Right atrium auricular region (tissue), 2 donors: Measurements from ENCODE around the gene ARHGAP42. TPM values are rescaled to one million over a fixed set of nuclear protein-coding genes. Genes with fewer than 3 reads are reported as not detected.

Experiments
- DNase-seq: peaks from one replicate; pipeline ENCODE4 v3.0.0-alpha.2; 2019; ENCODE audit warnings: low spot score
- H3K27ac ChIP-seq, 2 donors: fragments of 200-600 bp; sonication (generic); 1 replicate in 1 of 2; 2 replicates in 1 of 2; pipeline ENCODE4 v1.5.1; 2016 to 2019
- H3K27me3 ChIP-seq, 2 donors: fragments of 200-600 bp; sonication (generic); one replicate each; pipeline versions ENCODE4 v1.5.1 to v1.6.0; 2017 to 2019
- H3K36me3 ChIP-seq: fragments of 200-600 bp; sonication (generic); one replicate; pipeline ENCODE4 v1.5.1; 2016
- H3K4me1 ChIP-seq, 2 donors: fragments of 200-600 bp; sonication (generic); one replicate each; pipeline versions ENCODE4 v1.5.1 to v1.6.0; 2017 to 2019
- H3K4me3 ChIP-seq, 2 donors: fragments of 200-600 bp; sonication (generic); 1 replicate in 1 of 2; 2 replicates in 1 of 2; pipeline ENCODE4 v1.5.1; 2017 to 2019; ENCODE audit warnings: mild to moderate bottlenecking in 1 of 2, moderate library complexity in 1 of 2
- H3K9me3 ChIP-seq, 2 donors: fragments of 200-600 bp; sonication (generic); one replicate each; pipeline ENCODE4 v1.5.1; 2019
- CTCF ChIP-seq, 2 donors: fragments of 200-600 bp; sonication (generic); IDR thresholded peaks; one replicate each; pipeline ENCODE4 v1.5.1; 2019; ENCODE audit warnings: antibody characterized with exemption in 2 of 2
- total RNA-seq, 2 donors: library from RNA; depleted of rRNA; stranded (reverse); fragments of >200 nt; gene quantifications; one replicate each; pipeline ENCODE4 v1.1.0, GENCODE V29; 2016

The ARHGAP42 gene
- total RNA-seq, 2 donors from 2014 or later = 6.1 to 12.1 TPM

- Histone ChIP-seq H3K36me3 (no peaks in the 10 kb centered on the region), H3K9me3 (no peaks in the 10 kb centered on the region), H3K4me3 (no peak overlapping the region), H3K4me1 (no peaks in the 10 kb centered on the region), H3K27me3 (no peaks in the 10 kb centered on the region), H3K27ac (no peak overlapping the region)
- TF ChIP-seq CTCF (IDR thresholded peaks at IDR 0.05) = no peak
- DNase-seq = no peak
Observed at GRCh38 chr11:100766764-100767163, 79.7 kb downstream of the ARHGAP42 start.

GRCh38 chr11:100769165-100769564, 82.1 kb downstream of the ARHGAP42 start:
- Histone ChIP-seq H3K27me3 (no peaks in the 10 kb centered on the region), H3K9me3 (no peaks in the 10 kb centered on the region), H3K36me3 (no peaks in the 10 kb centered on the region), H3K4me3 (no peak overlapping the region), H3K27ac (no peak overlapping the region), H3K4me1 (no peaks in the 10 kb centered on the region)
- TF ChIP-seq CTCF (IDR thresholded peaks at IDR 0.05) = no peak
- no peak for DNase-seq

DNA sequence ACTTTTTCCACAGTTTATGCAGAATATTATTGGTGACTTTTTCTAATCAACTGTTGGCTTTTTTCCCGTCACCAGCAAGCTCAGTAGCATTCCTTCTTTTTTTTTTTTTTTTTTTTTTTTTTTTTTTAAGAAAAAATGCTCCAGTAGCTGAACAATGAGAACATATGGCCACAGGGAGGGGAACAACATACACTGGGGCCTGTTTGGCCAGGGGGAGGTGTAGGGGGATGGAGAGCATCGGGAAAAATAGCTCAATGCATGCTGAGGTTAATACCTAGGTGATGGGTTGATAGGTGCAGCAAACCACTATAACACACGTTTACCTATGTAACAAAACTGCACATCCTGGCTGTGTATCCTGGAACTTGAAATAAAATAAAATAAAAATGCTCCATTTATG, 82.5 kb downstream of the ARHGAP42 start:
- Histone ChIP-seq H3K27me3 (no peaks in the 10 kb centered on the region), H3K4me3 (no peak overlapping the region), H3K27ac (no peak overlapping the region), H3K9me3 (no peaks in the 10 kb centered on the region), H3K4me1 (no peaks in the 10 kb centered on the region), H3K36me3 (no peaks in the 10 kb centered on the region)
- DNase-seq = no peak
- TF ChIP-seq CTCF (IDR thresholded peaks at IDR 0.05) = no peak

- no peaks in the 10 kb centered on the region for H3K27me3 ChIP-seq
- no peaks in the 10 kb centered on the region for H3K4me1 ChIP-seq
- no peaks in the 10 kb centered on the region for H3K9me3 ChIP-seq
- TF ChIP-seq CTCF (IDR thresholded peaks at IDR 0.05) = no peak
- no peak for DNase-seq
- no peak overlapping the region for H3K4me3 ChIP-seq
- H3K36me3 ChIP-seq = no peaks in the 10 kb centered on the region
- H3K27ac ChIP-seq = no peak overlapping the region
Observed at GRCh38 chr11:100774132-100774531, 87.0 kb downstream of the ARHGAP42 start.

DNA sequence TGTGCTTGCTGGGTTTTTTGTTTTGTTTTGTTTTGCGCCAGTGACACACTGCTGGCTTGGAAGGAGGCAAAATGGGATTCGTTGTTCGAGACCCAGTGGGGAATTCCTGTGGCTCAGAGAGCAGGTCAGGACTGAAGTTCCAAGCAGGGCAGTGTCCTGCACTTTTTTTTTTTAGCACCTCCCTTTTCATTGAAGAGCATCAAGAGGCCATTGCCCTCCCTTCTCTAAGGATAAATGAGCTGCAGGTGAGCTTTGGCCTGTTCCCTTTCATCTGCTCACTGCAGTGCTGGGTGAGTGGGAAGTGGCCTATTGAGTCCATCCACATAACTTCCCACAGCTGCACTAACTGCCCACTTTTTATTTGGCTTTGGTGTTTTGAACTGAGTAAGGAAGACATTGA, 87.8 kb downstream of the ARHGAP42 start:
- H3K27ac ChIP-seq = no peak overlapping the region
- DNase-seq = no peak
- H3K27me3 ChIP-seq = no peaks in the 10 kb centered on the region
- no peaks in the 10 kb centered on the region for H3K36me3 ChIP-seq
- no peak for TF ChIP-seq CTCF (IDR thresholded peaks at IDR 0.05)
- H3K9me3 ChIP-seq = no peaks in the 10 kb centered on the region
- no peaks in the 10 kb centered on the region for H3K4me1 ChIP-seq
- no peak overlapping the region for H3K4me3 ChIP-seq

- DNase-seq = no peak
- Histone ChIP-seq H3K9me3 (no peaks in the 10 kb centered on the region), H3K4me3 (no peak overlapping the region), H3K36me3 (no peaks in the 10 kb centered on the region), H3K27me3 (no peaks in the 10 kb centered on the region), H3K27ac (no peak overlapping the region), H3K4me1 (no peaks in the 10 kb centered on the region)
- no peak for TF ChIP-seq CTCF (IDR thresholded peaks at IDR 0.05)
Observed at GRCh38 chr11:100776212-100776896, 89.3 kb downstream of the ARHGAP42 start.
